NCI-H2196 treated with DMSO at 0.1 percent for 48 hours (cell line): ENCODE measurements around the gene FFAR2.
"Not testable (repeated sequence)": the region's sequence is repeated elsewhere in the genome, so short reads cannot be mapped to it uniquely, and the experiment has no call there.

Experiments
- DNase-seq: peaks from one replicate; lab custom pipeline; 2025; ENCODE audit not compliant: unreplicated experiment; lab: John Stamatoyannopoulos, UW

FFAR2 gene

GRCh38 chr19:35447606-35448469 is at the start of gene FFAR2:
Gene FFAR2, plus strand, starts transcription at chr19:35448257. Its CDS starts 1,458 bp downstream, at chr19:35449715.
- DNase-seq = no peak

- DNase-seq = no peak
Observed at GRCh38 chr19:35398570-35398969, 49.5 kb upstream of the FFAR2 start.

- no peak for DNase-seq
Observed at GRCh38 chr19:35399231-35399630, 48.8 kb upstream of the FFAR2 start.

- no peak for DNase-seq
Observed at GRCh38 chr19:35399948-35400772, 47.9 kb upstream of the FFAR2 start.

- no peak for DNase-seq
Observed at GRCh38 chr19:35400773-35401100, 47.3 kb upstream of the FFAR2 start.

- not testable (repeated sequence) for DNase-seq
Observed at GRCh38 chr19:35401416-35401815, 46.6 kb upstream of the FFAR2 start.

GRCh38 chr19:35403116-35403760 is 44.8 kb upstream of the FFAR2 start:
- no peak for DNase-seq

GRCh38 chr19:35404879-35405622 is 43.0 kb upstream of the FFAR2 start:
- no peak for DNase-seq

- DNase-seq = no peak
Observed at GRCh38 chr19:35407619-35408018, 40.4 kb upstream of the FFAR2 start.

- no peak for DNase-seq
Observed at GRCh38 chr19:35408284-35409171, 39.5 kb upstream of the FFAR2 start.

- DNase-seq = no peak
Observed at GRCh38 chr19:35409191-35409590, 38.9 kb upstream of the FFAR2 start.

- DNase-seq = no peak
Observed at GRCh38 chr19:35410487-35410886, 37.6 kb upstream of the FFAR2 start.

- no peak for DNase-seq
Observed at GRCh38 chr19:35414442-35414841, 33.6 kb upstream of the FFAR2 start.

- no peak for DNase-seq
Observed at GRCh38 chr19:35416331-35416730, 31.7 kb upstream of the FFAR2 start.

GRCh38 chr19:35417278-35417677 is 30.8 kb upstream of the FFAR2 start:
- DNase-seq = no peak

GRCh38 chr19:35417713-35418534 is 30.1 kb upstream of the FFAR2 start:
- DNase-seq = no peak

GRCh38 chr19:35419046-35419445 is 29.0 kb upstream of the FFAR2 start:
- no peak for DNase-seq

GRCh38 chr19:35419805-35420204 is 28.3 kb upstream of the FFAR2 start:
- no peak for DNase-seq

GRCh38 chr19:35421362-35421761 is 26.7 kb upstream of the FFAR2 start:
- no peak for DNase-seq
